CD4-positive, alpha-beta T cell treated with Interleukin-17A for 4 hours (primary cell): ENCODE measurements around the gene RAI14.

ENCODE experiments used
- DNase-seq: peaks from one replicate; pipeline ENCODE4 v3.0.0-alpha.2; 2020; ENCODE audit warnings: mixed read lengths

RAI14 gene

DNA sequence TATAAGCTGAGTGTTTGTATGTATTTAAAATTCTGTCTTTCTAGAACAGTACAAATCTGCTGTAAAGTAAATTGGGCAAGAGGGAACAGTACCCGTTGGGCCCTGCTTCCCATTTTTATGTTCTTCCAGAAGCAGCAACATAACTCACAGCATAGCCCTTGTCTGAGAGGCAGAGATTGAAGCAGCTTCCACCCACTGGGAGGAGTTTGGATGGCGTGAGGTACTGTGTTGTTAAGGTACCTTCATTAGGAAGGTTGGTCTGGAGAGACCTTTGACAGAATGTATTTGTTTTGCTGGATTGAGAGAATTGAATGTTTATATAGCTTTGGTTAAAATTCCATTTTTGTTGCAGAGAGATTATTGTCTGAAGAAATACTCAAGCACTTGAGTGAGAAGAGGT lies 24.8 kb downstream of the RAI14 start:
- no peak for DNase-seq

DNA sequence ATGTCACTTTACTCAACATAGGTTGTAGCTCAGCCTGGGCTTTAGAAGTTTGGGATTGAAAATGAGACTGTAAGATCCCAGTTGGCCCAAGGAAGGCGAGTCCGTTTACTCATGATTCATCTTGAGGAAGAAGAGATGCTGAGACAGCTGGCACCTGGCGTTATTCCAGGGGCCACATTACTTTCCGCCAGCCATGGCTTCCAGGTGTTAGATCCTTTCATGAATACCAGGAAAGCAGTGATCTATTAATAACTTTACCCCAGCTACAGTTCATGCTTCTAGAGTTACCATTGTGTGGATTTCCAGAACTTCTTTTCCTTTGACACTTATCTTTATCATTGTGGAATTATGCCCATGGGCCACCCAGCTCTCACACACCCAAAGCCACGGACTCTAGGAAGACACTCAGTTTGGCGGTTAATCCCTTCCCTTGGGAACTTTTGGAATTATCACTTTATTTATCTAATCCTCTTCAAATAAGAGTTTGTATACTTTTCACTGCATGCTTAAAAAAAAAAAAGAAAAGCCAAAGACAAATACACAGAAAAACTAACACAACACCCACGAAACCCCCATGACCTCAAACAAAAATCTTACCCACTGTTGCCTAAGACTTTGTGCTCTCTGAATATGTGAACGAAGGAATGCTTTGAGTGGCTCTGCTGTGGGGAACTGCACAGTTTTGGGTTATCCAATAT lies 26.9 kb downstream of the RAI14 start:
- no peak for DNase-seq

DNA sequence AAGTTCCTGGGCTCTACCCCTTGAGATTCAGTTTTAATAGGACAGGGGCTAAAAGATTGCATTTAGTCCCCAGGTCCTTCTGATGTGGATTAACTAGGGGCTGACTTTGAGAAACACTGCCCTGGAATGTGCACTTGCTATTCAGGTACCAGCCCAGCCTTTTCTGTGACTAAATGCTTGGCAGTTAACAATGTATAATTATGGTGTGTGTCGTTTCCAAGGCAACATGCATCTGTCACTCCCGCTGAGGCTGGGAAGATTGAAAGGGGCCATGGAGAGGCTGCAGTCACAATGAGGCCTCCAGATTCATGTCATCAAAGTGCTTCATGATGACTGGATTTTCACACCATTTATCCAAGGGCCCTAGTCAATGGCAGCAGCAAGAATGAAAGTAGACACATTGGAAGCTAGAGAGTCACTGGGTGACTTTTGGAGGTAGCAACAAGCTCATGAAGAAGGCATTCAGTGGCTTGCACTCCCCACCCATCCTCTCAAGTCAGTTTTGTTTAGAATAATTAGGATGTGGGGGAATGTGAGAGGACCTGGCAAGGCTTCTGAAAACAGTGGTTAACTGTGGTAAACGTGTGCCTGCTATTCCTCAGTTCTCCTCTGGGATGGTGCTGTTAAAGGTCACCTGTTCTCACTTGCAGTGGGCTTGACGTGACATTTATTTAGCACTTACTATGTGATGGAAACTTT lies 28.3 kb downstream of the RAI14 start:
- DNase-seq, result no peak

DNA sequence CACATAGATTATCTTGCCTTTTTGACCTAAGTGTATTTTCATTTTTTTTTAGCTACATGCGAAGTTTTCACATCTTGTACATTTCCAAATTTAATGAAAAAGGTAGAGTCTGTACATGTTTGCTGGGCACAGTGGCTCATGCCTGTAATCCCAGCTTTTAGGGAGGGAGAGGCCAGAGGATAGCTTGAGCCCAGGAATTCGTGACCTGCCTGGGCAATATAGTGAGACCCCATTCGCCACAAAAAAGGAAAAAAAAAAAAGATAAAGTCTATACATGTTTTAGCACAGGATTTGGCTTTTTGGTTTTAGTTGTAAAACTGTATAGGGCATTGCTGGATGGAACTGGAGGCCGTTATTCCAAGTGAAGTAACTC lies 28.8 kb downstream of the RAI14 start:
- DNase-seq, result no peak

DNA sequence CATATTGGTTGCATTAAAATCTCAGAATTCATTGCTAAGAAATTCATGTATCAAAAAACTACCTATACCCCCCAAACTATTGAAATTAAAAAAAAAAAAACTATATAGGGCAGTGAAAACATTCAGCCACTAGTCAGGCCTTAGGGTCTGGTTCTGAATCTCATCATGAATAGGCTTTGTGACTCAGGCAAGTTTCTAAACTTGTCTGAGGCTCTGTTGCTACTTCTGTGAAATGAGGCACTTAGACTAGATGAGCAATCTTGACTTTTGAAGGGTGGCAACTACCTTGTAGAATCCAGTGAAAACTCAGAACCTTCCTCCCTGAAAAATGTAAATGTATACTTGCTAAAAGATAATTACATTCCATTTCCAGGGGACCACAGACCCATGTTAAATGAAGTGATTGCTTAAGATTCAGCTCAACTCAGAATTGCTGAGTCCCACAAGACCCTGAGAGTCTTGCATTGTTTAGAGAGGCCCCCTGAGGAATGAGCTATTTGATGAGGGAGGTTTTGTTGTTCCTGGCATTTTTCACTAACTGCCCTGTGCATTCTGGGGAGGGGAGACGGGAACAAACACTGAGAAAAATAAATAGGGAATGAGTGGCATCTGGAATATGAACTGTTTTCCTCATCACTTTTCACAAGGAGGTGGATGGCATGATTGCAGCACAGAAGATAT lies 29.5 kb downstream of the RAI14 start:
- no peak for DNase-seq

DNA sequence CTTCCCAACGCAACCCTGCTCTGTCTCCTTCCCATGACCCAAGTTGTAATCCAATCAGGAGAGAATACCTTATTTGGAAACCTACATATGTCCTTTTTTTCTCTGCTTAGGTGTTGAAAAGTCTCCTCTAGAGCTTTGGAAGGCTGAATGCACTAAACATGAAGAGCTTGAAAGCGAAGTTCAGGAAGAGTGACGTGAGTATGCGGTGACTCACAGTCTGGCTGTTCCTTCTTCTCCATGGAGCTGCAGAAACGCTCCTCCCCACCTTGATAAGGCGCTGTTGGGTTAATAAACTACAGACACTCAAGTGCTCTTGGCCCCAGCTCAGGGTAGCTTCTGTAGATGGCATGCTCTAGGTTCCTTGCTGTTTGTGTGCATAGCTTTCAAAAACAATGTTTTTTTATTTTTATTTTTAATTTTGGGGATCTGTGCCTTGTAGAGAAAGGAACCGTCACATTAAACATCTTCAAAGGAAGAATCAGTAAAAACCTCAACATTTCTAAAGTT lies 30.7 kb downstream of the RAI14 start:
- no peak for DNase-seq

DNA sequence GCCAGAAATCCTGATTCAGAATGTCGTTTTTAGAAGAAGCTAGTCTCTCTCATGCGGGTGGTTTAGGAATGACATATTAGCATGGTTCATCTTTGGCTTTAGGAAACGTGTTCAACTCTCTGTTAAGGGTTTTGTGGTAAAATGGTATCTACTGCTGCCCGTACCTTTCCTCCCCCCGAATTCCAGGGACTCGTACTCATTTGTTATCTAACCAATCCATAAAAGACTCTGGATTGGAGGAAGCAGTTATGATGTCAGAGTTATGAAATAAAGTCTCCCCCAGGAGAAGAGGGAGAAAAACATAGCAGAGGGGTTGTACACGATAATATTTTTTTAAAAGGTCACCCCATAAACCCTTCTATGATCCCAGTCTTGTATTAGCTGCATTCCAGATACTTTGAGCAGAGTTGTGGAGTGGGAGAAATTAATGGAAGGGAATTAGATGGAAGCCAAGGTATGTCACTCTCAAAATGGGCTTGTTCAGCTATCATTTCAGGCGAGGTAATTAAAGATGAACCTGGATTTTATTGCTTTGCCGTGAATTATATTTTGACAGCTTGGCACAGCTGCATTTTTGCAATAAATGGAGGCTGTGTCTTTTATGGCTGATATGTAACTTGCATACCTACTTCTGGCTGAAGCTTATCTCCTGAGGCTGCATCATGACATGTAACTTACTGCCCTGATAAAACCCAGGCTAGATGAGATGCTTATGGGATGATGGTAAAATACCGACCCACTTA lies 31.3 kb downstream of the RAI14 start:
- DNase-seq, result no peak

DNA sequence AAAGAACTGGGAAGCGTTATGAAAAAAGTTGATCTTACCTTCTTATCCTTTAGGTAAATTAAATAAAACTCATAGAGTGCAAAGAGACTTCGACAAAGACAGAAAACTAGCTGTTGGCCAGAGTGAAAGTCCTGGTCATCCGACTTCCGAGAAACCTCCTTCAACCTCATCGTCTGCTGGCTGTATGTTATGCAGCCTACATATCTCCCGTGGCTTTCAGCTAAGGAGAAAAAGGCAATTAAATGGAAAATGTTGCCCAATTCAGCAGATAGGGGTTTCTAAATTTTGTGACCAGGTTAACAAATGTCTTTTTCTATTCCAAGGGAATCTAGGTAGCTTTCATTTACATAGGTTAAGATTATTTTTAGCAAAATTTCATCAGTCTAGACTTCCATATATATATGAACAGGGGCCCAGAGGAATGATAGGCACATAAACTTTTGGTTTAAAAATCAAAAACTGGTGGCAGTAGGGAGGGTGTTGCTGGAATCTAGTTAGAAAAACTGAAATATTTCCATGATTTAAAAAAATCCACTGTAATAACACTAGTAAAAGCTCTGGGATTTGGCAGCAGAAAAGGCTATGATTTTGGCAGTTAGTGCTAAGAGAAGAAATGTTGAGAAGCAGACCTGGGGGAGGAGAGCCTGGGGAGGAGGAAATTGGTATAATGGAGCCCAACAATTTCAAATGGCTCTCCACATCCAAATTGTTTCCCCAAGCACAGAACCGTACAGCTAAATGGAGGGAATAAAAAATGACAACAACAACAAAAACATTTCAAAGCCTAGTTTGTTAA lies 32.1 kb downstream of the RAI14 start:
- DNase-seq, result no peak

DNA sequence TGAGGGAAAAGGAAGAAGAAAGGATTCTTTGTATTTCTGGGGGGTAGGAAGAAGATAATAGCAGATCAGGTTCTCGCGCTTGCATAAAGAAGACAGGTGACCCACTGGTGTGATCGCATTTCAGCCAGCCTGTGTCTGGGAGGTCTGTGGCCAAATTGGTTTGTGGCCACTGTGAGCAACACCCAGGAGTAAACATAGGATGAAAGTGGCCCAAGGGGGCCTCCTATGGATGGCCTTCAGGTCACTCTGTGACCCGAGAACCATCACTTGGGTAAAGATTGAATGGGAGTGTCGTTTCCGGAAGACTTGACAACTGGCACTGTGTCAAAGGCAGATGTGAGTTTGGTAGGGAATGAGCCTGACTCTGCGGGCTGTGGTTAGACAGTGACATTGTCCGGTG lies 34.2 kb downstream of the RAI14 start:
- no peak for DNase-seq

DNA sequence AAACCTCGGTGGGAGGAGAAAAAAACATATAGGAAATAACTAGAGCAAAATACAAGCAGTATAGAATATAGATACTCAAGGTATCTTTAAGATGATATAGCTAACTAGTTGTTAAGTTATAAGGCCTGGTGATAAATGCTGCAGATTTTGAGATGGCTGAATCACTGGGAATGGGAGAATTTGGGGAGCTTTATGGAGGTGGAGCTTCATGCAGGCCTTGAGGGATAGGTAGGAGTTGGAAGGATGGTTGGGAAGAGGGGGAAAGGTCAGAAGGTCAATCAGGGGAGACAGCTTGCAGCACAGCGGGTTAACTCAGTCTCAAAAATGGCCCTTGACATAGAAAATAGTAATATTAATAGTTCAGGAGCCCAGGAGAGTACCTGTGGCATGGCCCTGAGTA lies 34.8 kb downstream of the RAI14 start:
- no peak for DNase-seq

DNA sequence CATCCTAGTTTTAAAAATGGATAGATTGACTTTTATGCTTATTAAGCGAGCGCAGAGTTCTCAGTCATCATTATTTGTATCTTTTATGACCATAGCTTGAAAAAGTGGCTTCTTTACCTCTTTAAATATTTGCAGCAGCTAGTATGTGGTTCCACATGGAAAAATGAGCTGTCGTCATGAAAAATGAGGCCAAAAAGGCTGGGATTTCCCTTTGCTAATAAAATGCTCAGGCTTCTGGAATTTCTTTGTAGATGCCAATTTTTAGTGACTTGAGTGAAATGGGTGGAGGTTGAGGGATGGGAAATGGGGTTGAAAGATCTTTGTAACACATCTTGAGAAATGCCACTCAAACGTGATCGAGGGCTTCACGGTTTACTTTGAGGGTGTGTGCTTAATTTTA lies 35.2 kb downstream of the RAI14 start:
- no peak for DNase-seq

DNA sequence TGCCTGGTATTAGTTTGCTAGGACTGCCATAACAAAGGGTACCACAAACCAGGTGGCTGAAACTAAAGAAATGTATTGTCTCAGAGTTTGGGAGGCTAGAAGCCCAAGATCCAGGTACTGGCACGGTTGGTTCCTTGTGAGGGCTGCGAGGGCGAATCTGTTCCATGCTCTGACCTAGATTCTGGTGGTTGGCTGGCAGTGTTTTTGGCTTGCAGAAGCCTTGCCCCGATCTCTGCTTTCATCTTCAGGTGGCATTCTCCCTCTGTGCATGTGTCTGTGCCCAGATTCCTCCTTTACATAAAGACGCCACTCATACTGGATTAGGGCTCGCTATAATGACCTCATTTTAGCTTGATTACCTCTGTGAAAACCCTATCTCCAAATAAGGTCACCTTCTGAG lies 36.7 kb downstream of the RAI14 start:
- DNase-seq, result no peak

DNA sequence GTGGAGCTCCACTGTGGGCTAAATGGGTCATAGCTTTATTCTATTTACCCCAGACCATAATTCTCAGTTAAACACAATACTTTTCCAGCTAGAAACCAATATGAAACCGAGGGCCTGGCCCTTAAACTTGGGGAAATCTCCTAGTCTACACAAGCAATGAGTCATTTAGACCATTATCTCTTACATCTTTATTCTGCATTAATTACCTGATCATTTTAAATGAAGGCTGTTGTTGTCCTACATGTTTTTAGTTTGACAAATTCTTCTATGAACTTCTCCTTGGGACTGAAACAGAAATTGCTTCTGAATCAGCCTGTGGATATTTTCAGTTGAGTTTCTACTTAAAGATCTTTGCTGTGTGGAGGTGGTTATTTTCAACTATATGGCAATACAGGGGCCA lies 37.9 kb downstream of the RAI14 start:
- no peak for DNase-seq

DNA sequence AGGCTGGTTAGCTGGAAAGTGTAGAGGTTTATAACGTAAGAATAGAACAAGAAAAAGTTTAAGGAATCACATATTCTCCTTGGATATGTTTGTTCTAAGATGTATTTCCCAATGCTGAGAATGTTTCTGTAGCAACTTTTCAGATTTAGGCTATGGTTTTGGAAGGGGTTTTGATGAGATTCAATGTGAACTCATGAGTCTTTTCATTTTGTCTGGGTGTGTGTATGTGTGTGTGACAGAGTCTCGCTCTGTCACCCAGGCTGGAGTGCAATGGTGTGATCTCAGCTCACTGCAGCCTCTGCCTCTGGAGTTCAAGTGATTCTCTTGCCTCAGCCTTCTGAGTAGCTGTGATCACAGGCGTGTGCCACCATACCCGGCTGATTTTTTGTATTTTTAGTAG lies 38.6 kb downstream of the RAI14 start:
- no peak for DNase-seq

DNA sequence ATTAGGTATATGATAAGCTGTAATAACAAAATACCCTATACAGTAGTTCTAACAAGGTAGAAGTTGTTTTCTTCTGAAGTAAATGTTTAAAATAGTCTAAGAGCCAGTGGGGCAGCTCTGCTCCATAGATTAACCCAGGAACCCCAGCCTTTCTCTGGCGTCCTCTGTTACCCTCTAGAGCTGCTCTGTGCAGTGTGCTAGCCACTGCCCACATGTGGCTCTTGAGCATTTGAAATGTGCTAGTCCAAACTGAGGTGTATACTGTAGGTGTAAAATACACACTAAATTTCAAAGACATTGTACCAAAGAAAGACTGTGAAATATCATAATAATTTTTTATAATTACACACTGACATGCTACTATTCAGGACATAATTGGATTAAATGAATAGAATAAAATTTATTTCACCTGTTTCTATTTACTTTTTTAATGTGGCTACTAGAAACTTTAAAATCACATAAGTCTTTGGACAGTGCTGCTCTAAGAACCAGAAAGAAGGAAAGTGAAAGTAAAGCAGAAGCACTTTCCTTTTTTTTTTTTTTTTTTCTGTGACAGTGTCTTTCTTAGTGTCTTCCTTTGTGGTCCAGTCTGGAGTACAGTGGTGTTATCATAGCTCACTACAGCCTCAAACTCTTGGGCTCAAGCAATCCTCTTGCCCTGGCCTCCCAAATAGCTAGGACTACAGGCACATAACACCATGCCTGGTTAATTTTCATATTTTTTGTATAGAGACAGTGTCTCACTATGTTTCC lies 39.3 kb downstream of the RAI14 start:
- no peak for DNase-seq

DNA sequence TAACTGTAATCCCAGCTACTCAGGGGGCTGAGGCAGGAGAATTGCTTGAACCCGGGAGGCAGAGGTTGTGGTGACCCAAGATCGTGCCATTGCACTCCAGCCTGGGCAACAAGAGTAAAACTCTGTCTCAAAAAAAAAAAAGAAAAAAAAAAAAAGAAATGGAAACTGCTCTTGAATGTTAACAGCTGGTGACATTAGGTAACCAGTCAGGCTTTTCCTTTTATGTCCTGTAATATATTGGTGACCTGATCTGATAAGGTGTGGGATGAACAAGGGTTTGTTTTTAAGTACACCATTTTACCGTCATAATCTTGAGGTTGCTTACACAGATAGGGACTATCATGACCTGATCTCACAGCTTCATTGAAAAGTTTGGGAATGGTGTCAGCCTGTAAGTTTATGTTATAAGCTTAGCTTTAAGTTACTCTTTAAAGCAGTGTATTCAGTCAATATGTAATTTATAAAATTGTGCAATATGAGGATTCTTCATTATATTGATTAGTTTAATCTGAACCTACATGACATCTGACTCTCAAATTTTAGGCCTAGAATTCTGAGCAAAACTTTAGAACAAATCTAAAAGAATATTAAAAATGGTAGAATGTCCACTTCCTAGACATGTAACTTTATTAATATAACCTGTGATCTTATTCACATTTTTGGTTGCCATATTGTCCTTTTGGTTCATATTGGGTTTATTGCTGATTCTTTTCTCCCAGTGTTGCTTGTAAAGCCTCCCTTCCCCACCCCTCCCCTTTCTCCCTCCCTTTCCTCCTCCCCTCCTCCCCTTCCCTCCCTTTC lies 41.4 kb downstream of the RAI14 start:
- DNase-seq, result no peak

DNA sequence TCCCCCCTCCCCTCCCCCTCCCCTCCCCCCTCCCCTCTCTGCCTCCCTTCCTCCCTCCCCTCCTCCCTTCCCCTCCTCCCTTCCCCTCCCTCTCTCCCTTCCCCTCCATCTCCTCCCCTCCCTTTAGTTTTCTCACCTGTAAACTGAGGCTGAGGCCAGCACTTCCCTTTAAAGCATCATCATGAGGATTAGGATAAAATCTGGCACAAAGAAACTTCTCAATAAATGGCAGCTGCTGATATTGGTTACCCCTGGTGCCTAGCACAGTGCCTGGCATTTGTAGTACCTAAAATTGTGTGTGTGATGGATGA lies 41.9 kb downstream of the RAI14 start:
- DNase-seq, result no peak

DNA sequence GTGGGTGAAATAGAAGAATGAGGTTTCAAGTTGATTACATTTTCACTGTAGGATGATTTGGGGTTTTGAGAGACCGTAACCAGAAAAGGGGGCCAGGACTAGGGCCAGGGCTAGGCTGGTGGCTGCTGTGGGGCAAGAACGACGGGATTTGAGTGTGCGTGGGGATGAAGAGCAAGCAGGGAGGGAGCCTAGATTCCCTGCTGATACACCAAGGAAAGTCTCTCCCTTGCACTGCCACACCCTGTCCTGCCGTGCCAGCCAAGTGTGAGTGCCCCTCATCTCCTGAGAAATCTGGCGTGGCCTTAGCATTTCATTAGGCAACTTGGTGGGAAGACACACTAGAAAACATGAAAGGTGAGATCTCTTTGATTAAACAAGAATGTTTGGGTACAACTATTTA lies 42.6 kb downstream of the RAI14 start:
- no peak for DNase-seq

DNA sequence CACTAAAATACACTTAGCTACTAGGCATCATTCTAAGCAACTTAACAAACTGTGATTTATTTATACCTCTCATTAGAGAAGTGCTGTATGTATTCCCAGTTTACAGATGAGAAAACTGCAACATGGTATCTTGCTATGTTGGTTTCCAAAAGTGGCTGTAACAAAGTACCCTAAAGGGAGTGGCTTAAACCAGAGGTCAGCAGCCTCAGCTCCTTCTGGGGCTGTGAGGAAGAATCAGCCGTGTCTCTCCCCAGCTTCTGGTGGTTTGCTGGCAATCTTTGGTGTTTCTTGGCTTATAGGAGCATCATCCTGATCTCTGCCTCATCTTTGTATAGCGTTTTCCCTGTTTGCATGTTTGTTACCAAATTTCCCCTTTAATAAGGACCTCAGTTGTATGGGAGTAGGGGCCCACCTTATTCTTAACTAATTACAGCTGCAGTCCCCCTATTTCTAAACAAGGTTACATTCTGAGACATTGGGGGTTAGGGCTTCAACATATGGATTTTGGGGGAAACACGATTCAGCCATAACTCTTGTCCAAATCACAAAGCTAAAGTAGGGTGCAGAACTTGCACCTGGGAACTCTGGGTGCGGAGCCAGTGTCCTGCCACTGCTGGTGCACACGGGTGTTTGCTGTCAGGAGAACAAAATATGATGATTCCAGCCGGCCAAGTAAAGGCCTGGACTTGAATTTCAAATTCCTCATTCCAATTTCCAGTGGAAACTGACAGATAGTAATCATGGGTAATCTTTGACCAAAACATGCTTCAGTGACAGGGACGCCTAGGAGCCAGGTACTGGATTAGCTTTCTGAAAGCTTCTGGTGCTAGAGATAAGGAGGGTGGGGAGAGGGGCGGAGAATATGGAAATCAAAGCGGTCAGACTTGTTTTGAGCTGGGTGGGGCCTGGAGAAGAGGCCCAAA lies 43.3 kb downstream of the RAI14 start:
- no peak for DNase-seq

DNA sequence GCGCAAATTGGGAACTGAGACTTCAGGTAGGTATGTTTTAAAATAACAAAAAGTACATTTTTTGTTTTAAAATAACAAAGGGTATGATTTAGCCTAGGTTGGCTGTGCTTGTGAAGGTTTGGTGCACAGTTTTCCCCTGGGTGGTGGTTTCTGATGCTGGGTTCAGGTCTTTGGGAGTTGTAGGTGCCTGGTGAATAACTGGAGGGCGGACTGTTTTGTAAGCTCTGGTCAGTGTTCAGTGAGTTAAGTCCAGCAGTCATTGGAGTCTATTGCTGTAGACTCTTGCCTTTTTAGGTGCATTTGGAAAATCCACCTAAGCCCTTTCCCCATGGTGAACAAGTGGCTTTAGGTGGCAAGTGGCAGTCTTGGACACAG lies 43.9 kb downstream of the RAI14 start:
- no peak for DNase-seq
